ENCODE results near the gene CALB2.

DNA sequence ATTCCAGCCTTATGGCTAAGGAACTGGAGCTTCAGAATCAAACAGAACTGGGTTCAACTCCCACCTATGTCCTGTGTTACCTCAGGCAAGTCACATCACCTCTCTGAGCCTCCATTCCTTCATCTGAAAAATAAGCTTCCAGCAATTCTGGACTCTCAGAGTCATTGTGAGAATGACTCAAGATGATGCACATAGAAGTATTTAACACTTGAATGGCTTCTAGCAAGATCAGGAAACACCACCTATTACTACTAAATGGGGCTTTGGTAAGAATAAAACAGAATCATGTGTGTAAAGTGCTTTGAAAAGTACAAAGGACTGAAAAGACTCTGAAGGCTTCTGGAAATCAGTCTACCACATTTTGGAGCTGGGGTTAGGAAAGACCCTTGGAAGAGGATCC is 30.8 kb upstream of the CALB2 start:
- TF ChIP-seq, protein P1, sequence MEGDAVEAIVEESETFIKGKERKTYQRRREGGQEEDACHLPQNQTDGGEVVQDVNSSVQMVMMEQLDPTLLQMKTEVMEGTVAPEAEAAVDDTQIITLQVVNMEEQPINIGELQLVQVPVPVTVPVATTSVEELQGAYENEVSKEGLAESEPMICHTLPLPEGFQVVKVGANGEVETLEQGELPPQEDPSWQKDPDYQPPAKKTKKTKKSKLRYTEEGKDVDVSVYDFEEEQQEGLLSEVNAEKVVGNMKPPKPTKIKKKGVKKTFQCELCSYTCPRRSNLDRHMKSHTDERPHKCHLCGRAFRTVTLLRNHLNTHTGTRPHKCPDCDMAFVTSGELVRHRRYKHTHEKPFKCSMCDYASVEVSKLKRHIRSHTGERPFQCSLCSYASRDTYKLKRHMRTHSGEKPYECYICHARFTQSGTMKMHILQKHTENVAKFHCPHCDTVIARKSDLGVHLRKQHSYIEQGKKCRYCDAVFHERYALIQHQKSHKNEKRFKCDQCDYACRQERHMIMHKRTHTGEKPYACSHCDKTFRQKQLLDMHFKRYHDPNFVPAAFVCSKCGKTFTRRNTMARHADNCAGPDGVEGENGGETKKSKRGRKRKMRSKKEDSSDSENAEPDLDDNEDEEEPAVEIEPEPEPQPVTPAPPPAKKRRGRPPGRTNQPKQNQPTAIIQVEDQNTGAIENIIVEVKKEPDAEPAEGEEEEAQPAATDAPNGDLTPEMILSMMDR (IDR thresholded peaks at IDR 0.05; ENCODE audit: low read depth, low read length), result no peak
- no peak for TF ChIP-seq POLR2A (IDR thresholded peaks at IDR 0.05; ENCODE audit: extremely low read depth, insufficient read length)
